ENCODE measurements around the gene FAM89A. TPM values are rescaled to one million over a fixed set of nuclear protein-coding genes. Genes with fewer than 3 reads are reported as not detected.
A peak's percentile ranks its signal among the peaks of the same experiment; 100 is the strongest.

FAM89A gene
- total and polyA plus RNA-seq, 9 of the 15 experiments (the other 6 are each of a cell fraction or from before 2014, with no cell fraction given), result 8.7 to 66.2 (median 43.3) TPM

DNA sequence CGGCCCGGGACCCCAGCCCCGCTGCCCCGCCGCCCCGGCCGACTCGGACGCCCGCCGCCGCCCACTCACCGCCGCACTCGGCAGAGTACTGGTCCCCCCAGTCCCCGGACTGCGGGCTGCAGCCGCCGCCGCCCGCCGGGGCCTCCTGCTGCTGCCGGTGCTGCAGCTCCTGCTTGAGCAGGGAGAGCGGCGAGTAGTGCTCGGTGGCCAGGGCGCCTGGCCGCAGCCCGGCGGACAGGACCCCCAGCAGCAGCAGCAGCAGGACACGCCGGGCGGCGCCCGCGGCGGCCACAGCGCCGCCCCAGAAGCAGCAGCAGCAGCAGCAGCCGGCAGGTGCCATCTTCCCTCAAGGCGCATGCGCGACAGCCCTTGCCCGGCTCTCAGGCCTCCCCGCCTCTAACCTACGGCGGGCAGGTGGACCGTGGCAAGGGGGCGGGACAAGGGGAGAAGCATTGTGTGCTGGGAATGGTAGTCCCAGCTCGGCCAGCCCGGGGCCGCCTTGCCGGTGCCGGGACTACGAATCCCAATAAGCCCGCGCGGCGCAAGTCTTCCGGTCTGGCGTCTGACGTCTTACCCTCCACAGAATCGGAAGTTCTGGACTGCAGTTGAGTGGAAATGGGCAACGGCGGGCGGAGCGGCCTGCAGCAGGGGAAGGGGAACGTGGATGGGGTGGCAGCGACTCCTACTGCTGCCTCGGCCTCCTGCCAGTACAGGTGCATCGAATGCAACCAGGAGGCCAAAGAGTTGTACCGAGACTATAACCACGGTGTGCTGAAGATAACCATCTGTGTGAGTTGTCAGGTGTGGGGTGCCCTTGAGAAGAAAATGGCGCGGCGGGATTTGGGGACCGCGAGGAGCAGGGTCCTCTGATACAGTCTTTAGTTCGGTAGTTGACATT, 61.3 kb downstream of the FAM89A start, which contains the start of the genes ARV1 and TTC13 (continued):
- peak; percentile 77 to 80; a peak in 2 of 4 replicates for TF ChIP-seq SIN3A (IDR thresholded peaks at IDR 0.05; ENCODE audit: borderline replicate concordance in 2 of 2, control insufficient read depth in 1 of 2, low read depth in 2 of 2, low read length in 2 of 2)
- peak in 1 of 2 experiments; percentile 93; a peak in 2 of 4 replicates for TF ChIP-seq KDM4B (IDR thresholded peaks at IDR 0.05; ENCODE audit: borderline replicate concordance in 2 of 2, low read depth in 1 of 2)
- TF ChIP-seq, protein P1, sequence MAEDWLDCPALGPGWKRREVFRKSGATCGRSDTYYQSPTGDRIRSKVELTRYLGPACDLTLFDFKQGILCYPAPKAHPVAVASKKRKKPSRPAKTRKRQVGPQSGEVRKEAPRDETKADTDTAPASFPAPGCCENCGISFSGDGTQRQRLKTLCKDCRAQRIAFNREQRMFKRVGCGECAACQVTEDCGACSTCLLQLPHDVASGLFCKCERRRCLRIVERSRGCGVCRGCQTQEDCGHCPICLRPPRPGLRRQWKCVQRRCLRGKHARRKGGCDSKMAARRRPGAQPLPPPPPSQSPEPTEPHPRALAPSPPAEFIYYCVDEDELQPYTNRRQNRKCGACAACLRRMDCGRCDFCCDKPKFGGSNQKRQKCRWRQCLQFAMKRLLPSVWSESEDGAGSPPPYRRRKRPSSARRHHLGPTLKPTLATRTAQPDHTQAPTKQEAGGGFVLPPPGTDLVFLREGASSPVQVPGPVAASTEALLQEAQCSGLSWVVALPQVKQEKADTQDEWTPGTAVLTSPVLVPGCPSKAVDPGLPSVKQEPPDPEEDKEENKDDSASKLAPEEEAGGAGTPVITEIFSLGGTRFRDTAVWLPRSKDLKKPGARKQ (CRISPR knock-in tag; IDR thresholded peaks at IDR 0.05), result no peak
- TF ChIP-seq ZNF586 (CRISPR knock-in tag; conservative IDR thresholded peaks at IDR 0.05), result no peak
- TF ChIP-seq CSDE1 (IDR thresholded peaks at IDR 0.05), result no peak; a peak in 1 of 4 replicates
- TF ChIP-seq HDAC2 (IDR thresholded peaks at IDR 0.05), result peak; percentile 94
- peak; percentile 57 for TF ChIP-seq NFIC (IDR thresholded peaks at IDR 0.05)
- TF ChIP-seq ZNF133 (CRISPR knock-in tag; IDR thresholded peaks at IDR 0.05), result no peak
- TF ChIP-seq MYBL2 (IDR thresholded peaks at IDR 0.05; ENCODE audit: low read depth), result no peak
- no peak for TF ChIP-seq MYBL2 (CRISPR knock-in tag; IDR thresholded peaks at IDR 0.05; ENCODE audit: borderline replicate concordance)

Data from K562 (cell line).